RPMI7951 (cell line): ENCODE results near the gene APLNR. TPM values are rescaled to one million over a fixed set of nuclear protein-coding genes. Genes with fewer than 3 reads are reported as not detected.

Experiments
- DNase-seq: peaks from one replicate; pipeline ENCODE4 v3.0.0-alpha.2; 2012; ENCODE audit warnings: low read depth
- total RNA-seq: library from RNA; depleted of rRNA; stranded (reverse); fragments of >200 nt; shearing (Covaris generic); gene quantifications from 2 replicates; pipeline ENCODE4 v1.2.3, GENCODE V29; 2014; rRNA removed

APLNR gene
- not detected in 2 replicates for total RNA-seq

DNA sequence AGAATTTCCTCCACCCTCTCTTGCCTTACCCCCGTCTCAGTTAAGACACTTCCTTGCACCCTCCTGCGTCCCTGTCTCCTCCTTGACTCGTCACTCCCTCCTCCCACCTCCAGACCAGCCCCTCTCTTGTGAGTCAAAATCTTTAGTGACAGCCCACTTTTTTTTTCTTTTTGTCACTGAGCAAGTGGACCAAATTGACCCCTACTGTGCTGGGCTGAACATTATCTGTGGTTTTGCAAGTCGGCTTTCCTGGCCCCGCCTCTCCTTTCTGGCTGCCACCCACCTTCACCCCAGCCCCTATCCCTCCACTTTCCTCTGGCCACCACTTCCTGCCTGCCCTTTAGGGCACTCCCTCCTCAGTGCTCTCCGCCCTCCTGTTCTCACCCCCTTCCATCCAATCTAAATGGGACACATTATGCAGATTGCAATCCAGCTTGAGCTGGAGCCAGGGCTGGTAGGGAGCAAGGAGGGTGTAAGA is at the start of gene APLNR:
TSS of gene APLNR (minus strand) at position 47 of the 478 bp plus-strand sequence. CDS start 246 bp downstream, outside the sequence.
- DNase-seq: no peak

DNA sequence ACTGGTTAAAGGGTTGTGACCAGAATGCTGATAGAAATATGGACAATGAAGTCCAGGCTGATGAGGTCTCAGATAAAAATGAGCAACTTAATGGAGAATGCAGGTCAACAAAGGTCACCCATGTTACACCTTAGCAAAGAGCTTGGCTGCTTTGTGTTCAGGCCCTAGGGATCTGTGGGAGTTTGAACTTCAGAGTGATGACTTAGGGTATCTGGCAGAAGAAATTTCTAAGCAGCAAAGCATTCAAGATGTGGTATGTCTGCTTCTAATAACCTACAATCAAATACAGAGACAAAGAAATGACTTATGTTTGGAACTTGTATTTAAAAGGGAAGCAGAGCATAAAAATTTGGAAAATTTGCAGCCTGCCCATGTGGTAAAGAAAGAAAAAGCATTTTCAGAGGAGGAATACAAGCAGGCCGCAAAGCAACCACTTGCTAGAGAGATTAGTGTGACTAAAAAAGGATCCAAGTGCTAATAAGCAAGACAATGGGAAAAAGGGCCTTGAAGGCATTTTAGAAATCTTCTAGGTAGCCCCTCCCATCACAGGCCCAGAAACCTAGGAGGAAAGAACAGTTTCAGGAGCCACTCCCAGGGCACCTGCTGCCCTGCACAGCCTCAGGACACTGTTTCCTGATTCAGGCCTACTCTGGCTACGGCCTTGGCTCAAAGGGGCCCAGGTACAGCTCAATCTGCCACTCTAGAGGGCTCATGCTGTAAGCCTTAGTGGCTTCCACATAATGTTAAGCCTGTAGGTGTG is 46.4 kb upstream of the APLNR start:
- no peak for DNase-seq

DNA sequence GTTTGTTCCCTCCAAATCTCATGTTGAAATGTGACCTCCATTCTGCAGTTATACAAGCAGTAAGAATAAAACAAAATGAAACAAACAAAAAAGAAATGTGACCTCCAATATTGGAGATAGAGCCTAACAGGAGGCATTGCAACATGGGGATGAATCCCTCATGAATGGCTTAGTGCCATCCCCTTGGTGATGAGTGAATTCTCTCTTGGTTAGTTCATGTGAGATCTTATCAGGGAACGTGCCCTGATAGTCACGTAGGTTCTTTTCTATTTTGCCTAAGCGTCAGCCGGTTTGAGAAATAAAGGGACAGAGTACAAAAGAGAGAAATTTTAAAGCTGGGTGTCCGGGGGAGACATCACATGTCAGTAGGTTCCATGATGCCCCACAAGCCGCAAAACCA is 44.5 kb upstream of the APLNR start:
- peak; percentile 67 for DNase-seq

DNA sequence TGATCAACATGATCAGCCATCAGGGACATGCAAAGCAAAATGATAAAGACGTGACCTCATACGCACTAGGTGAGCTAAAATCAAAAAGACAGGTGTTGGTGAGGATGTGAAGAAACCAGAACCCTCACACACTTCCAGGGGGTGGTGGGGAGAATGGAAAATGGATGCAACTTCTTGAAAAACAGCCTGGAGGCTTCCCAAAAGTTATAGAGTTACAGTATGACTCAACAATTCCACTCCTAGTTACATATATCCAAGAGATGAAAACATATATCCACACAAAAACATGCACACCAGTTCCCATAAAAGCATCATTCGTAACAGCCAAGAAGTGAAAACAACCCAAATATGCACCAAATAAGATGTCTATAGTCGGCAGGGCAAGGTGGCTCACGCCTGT is 42.1 kb upstream of the APLNR start:
- DNase-seq: peak; percentile 27

DNA sequence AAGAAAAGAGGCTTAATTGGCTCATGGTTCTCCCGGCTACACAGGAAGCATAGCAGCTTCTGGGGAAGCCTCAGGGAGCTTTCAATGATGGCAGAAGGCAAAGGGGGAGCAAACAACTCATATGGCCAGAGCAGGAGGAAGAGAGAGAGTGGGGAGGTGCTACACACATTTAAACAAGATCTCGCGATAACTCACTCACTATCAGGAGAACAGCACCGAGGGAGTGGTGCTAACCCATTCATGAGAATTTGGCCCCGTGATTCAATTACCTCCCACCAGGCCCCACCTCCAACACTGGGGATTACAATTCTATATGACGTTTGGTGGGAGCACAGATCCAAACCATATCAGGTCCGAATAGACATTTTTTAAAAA is 41.7 kb upstream of the APLNR start:
- DNase-seq: peak; percentile 65

DNA sequence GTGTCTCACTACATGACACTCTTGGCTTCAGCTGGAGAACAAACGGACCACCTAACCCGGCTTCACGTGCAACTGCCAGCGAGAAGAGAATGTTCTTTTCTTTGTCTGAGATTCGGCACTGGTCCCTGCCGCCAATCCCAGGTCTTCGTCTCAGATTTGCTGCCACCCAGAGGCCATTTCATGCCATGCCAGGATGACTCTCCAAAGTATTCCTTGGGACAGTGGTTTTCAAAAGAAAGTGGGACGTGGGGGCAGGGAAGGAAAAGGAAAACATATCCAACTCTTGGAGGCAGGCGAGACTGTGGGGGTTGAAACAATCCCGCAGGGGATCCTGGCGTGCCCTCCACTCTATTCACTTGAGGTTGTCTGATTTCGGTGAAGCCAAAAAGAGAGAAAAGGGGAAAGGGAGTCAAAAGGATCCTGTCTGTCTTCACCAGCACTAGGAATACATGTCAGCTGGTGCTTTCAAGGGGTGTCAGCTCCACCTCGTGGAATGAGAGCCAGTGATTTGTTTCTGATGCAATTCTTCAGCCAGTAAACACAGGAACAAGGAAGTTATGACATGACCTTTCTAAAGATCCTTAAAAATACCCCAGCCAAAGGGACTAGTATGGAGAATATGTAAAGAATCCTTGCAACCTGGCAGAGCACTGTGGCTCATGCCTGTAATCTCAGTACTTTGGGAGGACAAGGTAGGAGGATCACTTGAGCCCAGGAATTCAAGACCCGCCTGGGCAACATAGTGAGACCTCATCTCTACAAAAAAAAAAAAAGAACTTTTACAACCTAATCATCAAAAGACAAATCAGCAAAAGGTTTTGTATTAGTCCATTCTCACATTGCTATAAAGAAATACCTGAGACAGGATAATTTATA is 41.0 kb upstream of the APLNR start:
- peak; percentile 73 for DNase-seq

DNA sequence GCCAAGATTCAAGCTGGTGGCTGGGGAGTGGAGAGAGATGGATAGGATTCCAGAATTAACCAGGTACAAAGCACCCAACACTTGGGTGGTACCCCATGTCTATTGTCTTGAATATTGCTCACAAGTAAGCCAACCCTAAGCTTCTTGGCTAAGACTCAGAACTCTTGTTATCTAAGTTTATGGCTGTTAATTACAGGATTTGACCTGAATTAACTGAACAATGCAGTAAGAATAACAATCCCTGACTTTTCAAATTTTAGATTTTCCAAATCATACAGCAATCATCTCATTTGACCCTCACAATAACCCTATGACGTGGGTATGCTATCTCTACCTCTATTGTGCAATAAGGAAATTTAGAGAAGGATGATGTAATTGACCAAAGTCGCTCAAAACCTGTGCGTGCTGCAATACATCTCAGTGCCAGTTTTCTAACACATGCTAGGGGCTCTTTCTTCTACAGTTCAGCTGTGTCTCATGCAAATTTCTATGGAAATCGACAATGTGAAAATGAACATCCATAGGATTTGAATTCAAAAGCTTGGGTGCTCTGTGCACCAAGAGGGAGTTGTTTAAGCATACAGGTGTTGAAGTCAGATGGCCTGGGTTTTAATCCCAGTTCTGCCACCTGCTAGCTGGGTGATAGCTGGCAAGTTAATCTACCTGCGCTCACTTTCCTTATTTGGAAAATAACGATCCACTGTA is 40.1 kb upstream of the APLNR start:
- DNase-seq: no peak

DNA sequence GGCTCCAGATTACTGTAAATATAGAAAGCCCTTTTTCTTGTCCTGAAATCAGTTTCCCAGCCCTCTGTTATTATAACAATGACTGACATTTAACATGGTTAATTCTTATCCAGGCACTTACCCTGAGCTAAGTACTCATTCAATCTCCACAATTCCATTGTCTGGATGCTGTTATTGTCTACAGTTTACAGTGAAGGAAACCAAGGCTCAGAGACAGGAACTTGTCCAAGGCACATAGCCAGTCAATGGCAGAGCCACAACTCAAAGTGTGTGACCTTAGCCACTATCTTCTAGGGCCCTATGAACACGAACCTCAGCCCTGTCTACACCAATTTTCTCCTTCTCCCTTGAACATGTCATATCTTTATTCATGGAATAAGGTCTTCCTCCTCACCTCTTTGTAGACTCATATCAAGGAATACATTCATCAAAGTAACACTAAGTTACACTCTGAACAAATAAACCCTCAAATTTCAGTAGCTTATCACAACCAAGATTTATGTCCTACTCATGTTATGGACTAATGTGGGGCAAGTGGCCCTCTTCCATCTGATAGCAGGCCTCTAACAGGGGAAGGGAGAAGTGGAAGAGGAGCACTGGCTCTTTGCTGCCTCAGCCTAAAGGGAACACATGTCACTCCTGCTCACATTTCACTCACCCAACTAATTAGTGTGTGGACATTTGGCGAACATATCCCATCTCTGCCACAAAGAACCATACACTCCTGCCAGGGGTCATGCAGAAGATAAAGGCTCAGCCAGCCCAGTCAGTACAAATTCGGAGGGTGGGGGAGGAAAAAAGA is 39.3 kb upstream of the APLNR start:
- no peak for DNase-seq

DNA sequence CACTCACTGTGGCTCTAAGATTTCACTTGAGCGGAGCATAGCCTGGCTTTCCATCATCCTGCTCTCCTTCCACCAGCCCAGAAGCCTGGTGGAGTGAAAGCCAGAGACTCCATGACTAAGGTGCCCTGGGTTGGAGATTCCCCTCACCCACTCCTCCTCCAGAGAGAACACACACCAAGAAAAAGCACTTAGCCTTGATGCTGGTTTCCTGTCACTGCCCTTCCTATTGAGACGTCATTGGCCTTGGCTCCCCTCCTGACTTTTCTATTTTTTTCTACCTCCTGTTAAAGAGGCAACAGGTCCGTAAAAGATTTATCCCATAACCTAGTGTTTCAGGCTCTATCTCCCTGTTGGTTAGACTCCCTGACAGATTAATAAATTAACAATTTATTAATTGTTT is 38.5 kb upstream of the APLNR start:
- no peak for DNase-seq

DNA sequence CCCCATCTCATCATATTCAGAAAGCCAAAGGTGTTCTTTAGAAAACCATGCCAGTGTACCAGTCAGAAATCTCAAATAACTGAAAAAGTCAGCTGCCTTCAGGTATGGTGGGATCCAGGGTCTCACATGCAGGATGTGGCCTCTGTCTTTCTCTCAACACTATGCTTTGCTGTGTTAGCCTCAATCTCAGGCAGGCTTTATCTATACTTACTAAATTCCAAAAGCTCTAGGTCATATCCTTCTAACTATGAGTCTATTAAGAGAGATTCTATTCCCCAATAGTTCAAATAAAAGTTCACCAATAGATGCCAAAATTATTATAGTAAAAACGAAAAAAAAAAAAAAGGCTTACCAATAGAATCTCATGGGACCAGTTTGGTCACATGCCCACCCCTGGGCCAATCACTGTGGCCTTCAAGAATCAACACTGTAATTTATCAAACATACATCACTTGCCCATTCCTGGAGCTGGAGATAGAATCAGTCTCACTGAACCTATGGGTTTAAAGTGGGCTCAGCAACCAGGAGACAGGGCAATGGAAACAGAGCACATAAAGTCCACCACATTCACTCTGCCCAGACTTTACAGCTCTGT is 38.0 kb upstream of the APLNR start:
- no peak for DNase-seq

DNA sequence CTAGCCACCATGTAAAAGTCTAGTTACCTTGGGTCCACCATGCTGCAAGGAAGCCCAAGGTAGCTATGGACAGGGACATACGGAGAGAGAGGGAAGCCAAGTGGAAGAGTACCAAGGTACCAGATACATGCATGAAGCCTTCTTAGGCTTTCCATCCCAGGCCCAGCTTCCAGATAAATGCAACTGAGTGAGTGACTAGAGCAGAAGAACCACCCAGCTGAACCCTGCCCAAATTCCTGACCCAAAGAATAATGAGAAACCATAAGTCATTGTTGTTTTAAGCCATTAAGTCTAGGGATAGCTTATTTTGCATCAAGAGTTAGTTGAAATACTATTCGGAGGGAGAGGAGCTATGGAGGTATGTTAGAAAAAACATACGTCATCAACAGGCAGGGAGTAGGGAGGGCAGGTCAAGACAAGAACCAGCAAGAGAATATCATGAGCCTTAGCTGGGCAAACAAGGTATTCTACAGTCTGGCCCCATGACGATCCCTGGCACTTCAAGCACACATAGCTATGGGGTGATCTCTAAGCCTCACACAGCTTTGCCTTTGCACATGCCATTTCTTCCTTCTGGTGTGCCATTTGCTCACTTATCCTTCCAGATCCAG is 36.5 kb upstream of the APLNR start:
- no peak for DNase-seq

DNA sequence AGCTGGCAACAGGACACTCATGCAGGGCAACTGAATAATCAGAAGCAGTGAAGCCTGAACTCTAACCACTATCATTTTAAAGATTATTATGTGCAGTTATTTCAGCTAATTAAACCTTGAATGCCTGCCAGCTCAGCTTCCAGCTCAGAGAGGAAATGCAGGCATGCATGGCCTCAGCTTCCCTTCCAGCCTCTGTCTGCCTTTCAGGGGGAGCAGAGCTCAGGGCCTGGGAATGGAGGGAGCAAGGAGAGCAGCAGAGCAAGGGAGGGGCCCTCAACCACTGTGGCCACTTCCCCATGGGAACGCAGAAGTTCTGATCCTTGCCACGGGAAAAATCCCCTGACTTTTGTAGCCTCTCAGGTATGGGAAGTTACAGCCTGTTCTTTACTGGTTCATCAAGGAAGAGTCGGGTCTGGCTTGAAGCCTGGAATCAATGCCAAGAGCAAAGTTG is 32.5 kb upstream of the APLNR start:
- no peak for DNase-seq

DNA sequence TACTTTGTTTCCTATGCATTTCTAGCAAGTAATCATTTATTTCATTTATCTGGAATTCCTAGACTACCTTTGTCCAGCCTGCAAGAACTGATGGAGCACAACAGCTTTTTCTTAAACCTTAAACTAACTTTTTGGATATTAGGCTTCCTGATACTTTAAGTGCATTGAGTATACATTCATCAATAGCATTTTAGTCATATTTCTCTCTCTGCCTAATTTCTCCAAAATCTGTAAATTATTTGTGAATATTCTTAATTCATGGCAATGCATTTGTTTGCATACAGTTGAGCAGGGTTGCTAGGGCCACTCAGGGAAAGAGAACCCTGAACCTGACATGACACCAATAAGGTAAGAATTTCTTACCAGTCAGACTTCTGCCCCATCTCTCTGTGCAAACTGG is 29.1 kb upstream of the APLNR start:
- no peak for DNase-seq

DNA sequence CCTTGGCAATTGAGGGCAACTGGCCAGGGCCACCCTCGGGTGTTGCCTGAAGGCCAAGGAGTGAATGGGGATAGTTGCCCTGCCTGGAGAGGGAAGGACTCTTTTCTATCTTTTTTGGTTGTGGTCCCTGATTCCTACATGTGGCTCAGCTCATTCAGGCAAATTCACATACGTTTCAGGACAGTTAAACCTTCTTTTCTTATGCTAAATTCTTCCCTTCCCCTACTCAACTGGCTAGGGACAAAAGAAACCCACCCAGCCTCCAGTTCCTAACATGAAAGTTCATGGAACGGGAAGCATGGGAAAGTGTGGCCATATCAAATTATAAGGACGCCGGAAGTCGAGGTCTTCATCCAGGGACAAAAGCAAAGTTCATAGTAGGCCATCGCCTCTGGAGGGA is 26.3 kb upstream of the APLNR start:
- no peak for DNase-seq

DNA sequence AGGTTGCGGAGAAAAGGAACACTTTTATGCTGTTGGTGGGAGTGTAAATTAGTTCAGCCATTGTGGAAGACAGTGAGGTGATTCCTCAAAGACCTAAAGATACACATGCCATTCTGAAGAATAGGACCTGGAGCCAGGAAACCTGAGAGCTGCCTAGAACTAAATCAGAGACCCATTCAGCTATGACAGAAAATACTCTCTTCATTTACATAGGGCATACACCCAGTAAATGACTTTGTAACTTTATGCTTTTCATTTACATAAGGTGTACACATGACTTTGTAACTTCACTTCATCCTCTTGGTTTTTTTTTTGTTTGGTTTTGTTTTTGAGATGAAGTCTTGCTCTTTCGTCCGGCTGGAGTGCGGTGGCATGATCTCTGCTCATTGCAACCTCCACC is 25.1 kb upstream of the APLNR start:
- DNase-seq: no peak

DNA sequence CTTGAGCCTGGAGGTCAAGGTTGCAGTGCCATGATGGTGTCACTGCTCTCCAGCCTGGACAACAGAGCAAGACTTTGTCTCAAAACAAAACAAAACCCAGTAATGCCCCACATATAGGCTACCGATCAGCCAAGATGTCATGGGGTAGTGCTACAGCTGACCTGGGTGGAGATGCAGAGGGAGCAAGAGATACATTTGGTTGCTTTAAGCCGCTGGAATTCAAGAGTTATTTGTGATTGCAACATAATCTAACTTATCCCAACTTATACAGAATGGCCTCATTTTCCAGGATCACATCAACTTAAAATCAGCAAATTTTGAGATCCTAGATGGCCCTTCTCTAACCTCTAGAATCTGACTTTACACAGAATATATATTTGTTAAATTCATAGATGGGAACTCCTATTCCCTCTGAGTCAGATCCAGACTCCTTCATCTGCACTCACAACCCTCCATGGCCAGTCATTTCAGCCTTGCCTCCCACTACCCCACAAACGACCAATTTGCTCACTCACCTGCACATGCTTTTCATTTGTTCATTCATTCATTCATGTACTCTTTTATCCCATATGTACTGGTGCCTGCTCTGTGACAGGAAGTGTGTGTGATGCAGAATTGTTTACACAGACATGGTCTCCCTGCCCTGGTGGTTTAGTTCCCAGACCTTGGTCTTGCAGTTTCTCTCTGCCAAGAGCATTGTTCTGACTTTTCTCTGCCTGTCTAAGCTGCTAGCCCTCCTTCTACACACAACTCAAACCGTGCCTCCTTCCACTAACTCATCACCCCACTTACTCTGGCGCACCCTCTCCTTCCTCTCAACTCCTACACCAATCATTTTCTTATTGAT is 24.1 kb upstream of the APLNR start:
- DNase-seq: no peak

DNA sequence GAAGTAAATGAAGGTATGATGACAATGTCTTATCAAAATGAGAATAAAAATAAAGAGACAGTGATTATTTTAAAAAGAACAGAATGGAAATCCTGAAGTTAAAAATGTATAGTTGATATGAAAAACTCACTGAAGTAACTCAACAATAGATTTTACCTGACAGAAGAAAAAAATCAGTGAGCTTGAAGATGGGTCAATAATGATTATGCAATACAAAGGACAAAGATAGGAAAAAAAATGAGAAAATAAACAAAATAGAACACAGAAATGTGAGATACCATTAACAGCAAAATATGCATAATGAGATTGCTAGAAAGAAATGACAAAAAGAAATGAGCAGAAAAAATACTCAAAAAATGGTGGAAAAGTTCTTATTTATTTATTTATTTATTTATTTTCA is 19.1 kb upstream of the APLNR start:
- DNase-seq: no peak

DNA sequence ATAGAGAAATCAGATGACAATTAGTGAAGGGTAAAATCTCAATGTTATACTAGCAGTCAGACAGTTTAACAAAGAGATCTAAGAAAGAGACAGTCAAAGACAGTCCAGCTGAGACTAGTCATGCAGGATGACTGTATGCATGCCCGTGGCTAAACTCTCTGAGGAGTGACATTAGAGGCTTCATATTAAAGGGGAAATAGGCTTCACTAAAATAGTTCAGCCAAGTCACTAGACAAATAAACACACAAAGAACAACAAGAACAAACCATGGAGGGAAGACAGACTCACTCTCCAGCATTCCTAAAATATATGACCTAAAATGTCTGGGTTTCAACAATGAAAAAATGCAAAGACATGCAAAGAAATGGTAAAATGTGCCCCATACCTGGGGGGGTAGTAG is 18.6 kb upstream of the APLNR start:
- DNase-seq: peak; percentile 66

DNA sequence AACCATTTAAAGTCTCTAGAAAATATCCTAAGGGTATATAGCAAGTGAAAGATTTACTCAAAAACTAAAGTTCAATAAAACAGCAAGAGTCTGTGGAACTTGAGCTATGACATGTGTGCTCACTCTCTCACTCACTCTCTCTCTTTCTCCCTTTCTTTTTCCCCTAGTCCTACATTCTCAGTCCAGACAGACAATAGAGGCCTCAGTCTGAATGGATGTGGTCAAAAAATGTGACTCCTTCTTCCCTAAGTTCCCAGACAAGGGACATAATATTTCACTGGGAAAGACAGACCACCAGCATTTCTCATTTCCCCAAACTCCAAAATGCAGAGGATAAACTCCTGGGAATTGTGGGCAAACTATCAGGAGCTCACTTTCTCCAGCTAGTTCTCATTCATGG is 17.6 kb upstream of the APLNR start:
- DNase-seq: no peak
